Renal pelvis (tissue), 12 donors: ENCODE measurements around the gene FARSB. TPM values are rescaled to one million over a fixed set of nuclear protein-coding genes. Genes with fewer than 3 reads are reported as not detected.
"Not testable (repeated sequence)": the region's sequence is repeated elsewhere in the genome, so short reads cannot be mapped to it uniquely, and the experiment has no call there.

Experiments
- DNase-seq: peaks from one replicate; pipeline ENCODE4 v3.0.0-alpha.2; 2013
- long read RNA-seq, 16 experiments: transcript quantifications; one replicate each; lab custom pipeline, GENCODE V29; 2026
- polyA plus RNA-seq, 3 donors: library from polyadenylated mRNA; unstranded; fragments of 120-200 nt; gene quantifications; one replicate each; pipeline ENCODE4 v1.2.1, GENCODE V29; 2013; ENCODE audit not compliant: insufficient read length in 3 of 3

Gene FARSB
- polyA plus RNA-seq: 10 to 100 TPM; 25.1 to 26.9 (median 25.8) TPM
- long read RNA-seq, donor 1, transcript FARSB-201 (17 exons, 3,369 nt): major isoform, 7 of 7 reads
- long read RNA-seq, donor 1, partial matches to known transcripts: 0 of 7 reads
- long read RNA-seq, donor 1, other reads (novel, unspliced or antisense): 0 of 7 reads
- long read RNA-seq, donor 2, transcript FARSB-201 (17 exons, 3,369 nt): major isoform, 7 of 13 reads
- long read RNA-seq, donor 2, partial matches to known transcripts: 6 of 13 reads
- long read RNA-seq, donor 2, other reads (novel, unspliced or antisense): 0 of 13 reads
- long read RNA-seq, donor 3, transcript FARSB-201 (17 exons, 3,369 nt): major isoform, 5 of 10 reads
- long read RNA-seq, donor 3, partial matches to known transcripts: 5 of 10 reads
- long read RNA-seq, donor 3, other reads (novel, unspliced or antisense): 0 of 10 reads
- long read RNA-seq, donor 4, transcript FARSB-201 (17 exons, 3,369 nt): major isoform, 6 of 12 reads
- long read RNA-seq, donor 4, partial matches to known transcripts: 6 of 12 reads
- long read RNA-seq, donor 4, other reads (novel, unspliced or antisense): 0 of 12 reads
- long read RNA-seq, donor 5, transcript FARSB-201 (17 exons, 3,369 nt): major isoform, 6 of 6 reads
- long read RNA-seq, donor 5, partial matches to known transcripts: 0 of 6 reads
- long read RNA-seq, donor 5, other reads (novel, unspliced or antisense): 0 of 6 reads
- long read RNA-seq, donor 6, partial matches to known transcripts: 0 of 2 reads
- long read RNA-seq, donor 6, other reads (novel, unspliced or antisense): 0 of 2 reads
- long read RNA-seq, donor 7, transcript FARSB-201 (17 exons, 3,369 nt): major isoform, 10 of 10 reads
- long read RNA-seq, donor 7, partial matches to known transcripts: 0 of 10 reads
- long read RNA-seq, donor 7, other reads (novel, unspliced or antisense): 0 of 10 reads
- long read RNA-seq, donor 8, transcript FARSB-201 (17 exons, 3,369 nt): major isoform, 5 of 5 reads
- long read RNA-seq, donor 8, partial matches to known transcripts: 0 of 5 reads
- long read RNA-seq, donor 8, other reads (novel, unspliced or antisense): 0 of 5 reads
- long read RNA-seq, donor 9, transcript FARSB-201 (17 exons, 3,369 nt): major isoform, 15 of 28 reads
- long read RNA-seq, donor 9, partial matches to known transcripts: 13 of 28 reads
- long read RNA-seq, donor 9, other reads (novel, unspliced or antisense): 0 of 28 reads
- long read RNA-seq, donor 10, transcript FARSB-201 (17 exons, 3,369 nt): major isoform, 5 of 5 reads
- long read RNA-seq, donor 10, partial matches to known transcripts: 0 of 5 reads
- long read RNA-seq, donor 10, other reads (novel, unspliced or antisense): 0 of 5 reads
- long read RNA-seq, donor 11, transcript FARSB-201 (17 exons, 3,369 nt): major isoform, 8 of 8 reads
- long read RNA-seq, donor 11, partial matches to known transcripts: 0 of 8 reads
- long read RNA-seq, donor 11, other reads (novel, unspliced or antisense): 0 of 8 reads
- long read RNA-seq, donor 12, transcript FARSB-201 (17 exons, 3,369 nt): major isoform, 9 of 9 reads
- long read RNA-seq, donor 12, partial matches to known transcripts: 0 of 9 reads
- long read RNA-seq, donor 12, other reads (novel, unspliced or antisense): 0 of 9 reads
- long read RNA-seq, donor 13, partial matches to known transcripts: 0 of 2 reads
- long read RNA-seq, donor 13, other reads (novel, unspliced or antisense): 0 of 2 reads
- long read RNA-seq, donor 14: 0 reads
- long read RNA-seq, donor 15, transcript FARSB-201 (17 exons, 3,369 nt): major isoform, 18 of 24 reads
- long read RNA-seq, donor 15, partial matches to known transcripts: 6 of 24 reads
- long read RNA-seq, donor 15, other reads (novel, unspliced or antisense): 0 of 24 reads
- long read RNA-seq, donor 16, transcript FARSB-201 (17 exons, 3,369 nt): major isoform, 15 of 27 reads
- long read RNA-seq, donor 16, partial matches to known transcripts: 12 of 27 reads
- long read RNA-seq, donor 16, other reads (novel, unspliced or antisense): 0 of 27 reads

- peak; percentile 95 for DNase-seq
These were observed at the start of gene FARSB for GRCh38 chr2:222655787-222656525. TSS of gene FARSB (minus strand) at chr2:222656092. CDS start at chr2:222656073, 19 bp downstream.

GRCh38 chr2:222703886-222704285 is 48.0 kb upstream of the FARSB start:
- DNase-seq: no peak

- no peak for DNase-seq
These were observed 47.2 kb upstream of the FARSB start for GRCh38 chr2:222703091-222703490.

- DNase-seq: no peak
These were observed 45.8 kb upstream of the FARSB start for GRCh38 chr2:222701721-222702131.

- no peak for DNase-seq
These were observed 45.3 kb upstream of the FARSB start for GRCh38 chr2:222701233-222701632.

- no peak for DNase-seq
These were observed 42.4 kb upstream of the FARSB start for GRCh38 chr2:222698276-222698675.

- DNase-seq: no peak
These were observed 37.9 kb upstream of the FARSB start for GRCh38 chr2:222693837-222694236.

- not testable (repeated sequence) for DNase-seq
These were observed 37.5 kb upstream of the FARSB start for GRCh38 chr2:222693413-222693812.

- peak; percentile 70 for DNase-seq
These were observed 34.8 kb upstream of the FARSB start for GRCh38 chr2:222690564-222691200.

- no peak for DNase-seq
These were observed 33.4 kb upstream of the FARSB start for GRCh38 chr2:222689322-222689721.

- DNase-seq: no peak
These were observed 33.0 kb upstream of the FARSB start for GRCh38 chr2:222688917-222689316.

GRCh38 chr2:222686086-222686750 is 30.3 kb upstream of the FARSB start:
- DNase-seq: no peak

- no peak for DNase-seq
These were observed 27.9 kb upstream of the FARSB start for GRCh38 chr2:222683805-222684204.

- no peak for DNase-seq
These were observed 22.1 kb upstream of the FARSB start for GRCh38 chr2:222677981-222678380.

- no peak for DNase-seq
These were observed 18.0 kb upstream of the FARSB start for GRCh38 chr2:222673883-222674282.

GRCh38 chr2:222673273-222673672 is 17.4 kb upstream of the FARSB start:
- DNase-seq: no peak

- DNase-seq: no peak
These were observed 16.1 kb upstream of the FARSB start for GRCh38 chr2:222672068-222672401.

- DNase-seq: peak; percentile 30
These were observed 15.6 kb upstream of the FARSB start, which contains the start of gene MOGAT1 for GRCh38 chr2:222671259-222672067. TSS of gene MOGAT1 (plus strand) at chr2:222671658. CDS start at chr2:222671786, 128 bp downstream.
